Sciatic nerve (tissue), 2 donors: ENCODE data around the gene MOSPD2. TPM values are rescaled to one million over a fixed set of nuclear protein-coding genes. Genes with fewer than 3 reads are reported as not detected.

Source experiments
- ATAC-seq: fragments of 200-7000 bp; cut with Tn5 transposase; one replicate; pipeline ENCODE4 v1.9.1; 2020; ENCODE audit warnings: mild to moderate bottlenecking, moderate library complexity
- DNase-seq: peaks from one replicate; pipeline ENCODE4 v3.0.0-alpha.2; 2020; ENCODE audit warnings: low spot score
- intact Hi-C: fragments of 100-400 bp; cut with DNase I; formaldehyde crosslinking; loops from one replicate; pipeline ENCODE4 v1.14.2; 2022
- total RNA-seq: library from RNA; stranded (reverse); fragmentation: NEBNext Ultra II Directional; extraction: Animal tissue kit (Norgen Biotek cat#: 25700); gene quantifications from one replicate; pipeline ENCODE4 v1.2.1, GENCODE V29; 2021
- donor health status: DM: no; HTN: no; CAD: no.
- donor health status: DM: no; HTN: no; CAD: no.

The MOSPD2 gene
- 39.5 TPM for total RNA-seq

GRCh38 chrX:14872851-14873675 lies at the start of gene MOSPD2, which contains the start of gene FANCB:
MOSPD2 (plus strand) TSS chrX:14873421; CDS start chrX:14873529, 108 bp downstream.
FANCB (minus strand) TSS chrX:14873069; CDS start chrX:14865510, 7,559 bp downstream.
- peak; percentile 99 for ATAC-seq
- intact Hi-C loops = no loop called here
- peak; percentile 95 for DNase-seq

- no peak for ATAC-seq
- intact Hi-C loops = no loop called here
Measured at GRCh38 chrX:14825851-14826250, 47.4 kb upstream of the MOSPD2 start.

GRCh38 chrX:14826319-14826718 lies 46.9 kb upstream of the MOSPD2 start:
- intact Hi-C loops = no loop called here
- ATAC-seq (no peak), DNase-seq (no peak)

More at GRCh38 chrX:14825851-14826250, 47.4 kb upstream of the MOSPD2 start:
- no peak for DNase-seq

- no peak for DNase-seq
- intact Hi-C loops = no loop called here
- ATAC-seq = no peak
Measured at GRCh38 chrX:14829643-14830042, 43.6 kb upstream of the MOSPD2 start.

- DNase-seq (no peak), ATAC-seq (no peak)
- intact Hi-C loops = no loop called here
Measured at GRCh38 chrX:14832151-14832550, 41.1 kb upstream of the MOSPD2 start.

- DNase-seq (no peak), ATAC-seq (no peak)
- intact Hi-C loops = no loop called here
Measured at GRCh38 chrX:14832586-14832985, 40.6 kb upstream of the MOSPD2 start.

- DNase-seq (no peak), ATAC-seq (no peak)
- intact Hi-C loops = no loop called here
Measured at GRCh38 chrX:14837155-14837554, 36.1 kb upstream of the MOSPD2 start.

GRCh38 chrX:14843666-14844065 lies 29.6 kb upstream of the MOSPD2 start:
- ATAC-seq = no peak
- DNase-seq = no peak
- intact Hi-C loops = no loop called here

- ATAC-seq (no peak), DNase-seq (no peak)
- intact Hi-C loops = no loop called here
Measured at GRCh38 chrX:14851526-14851925, 21.7 kb upstream of the MOSPD2 start.

- intact Hi-C loops = no loop called here
- ATAC-seq (no peak), DNase-seq (no peak)
Measured at GRCh38 chrX:14864631-14865030, 8.6 kb upstream of the MOSPD2 start.

GRCh38 chrX:14865201-14865600 lies 8.0 kb upstream of the MOSPD2 start:
- intact Hi-C loops = no loop called here
- no peak for DNase-seq
- no peak for ATAC-seq

GRCh38 chrX:14871767-14872166 lies 1.5 kb upstream of the MOSPD2 start:
- DNase-seq = no peak
- intact Hi-C loops = no loop called here
- ATAC-seq = no peak

- ATAC-seq = no peak
- intact Hi-C loops = no loop called here
Measured at GRCh38 chrX:14872355-14872754, 866 bp upstream of the MOSPD2 start.

GRCh38 chrX:14873676-14874049 lies 442 bp downstream of the MOSPD2 start:
- intact Hi-C loops = no loop called here
- DNase-seq (no peak), ATAC-seq (no peak)

More at GRCh38 chrX:14872355-14872754, 866 bp upstream of the MOSPD2 start:
- no peak for DNase-seq

GRCh38 chrX:14875624-14876023 lies 2.4 kb downstream of the MOSPD2 start:
- DNase-seq (no peak), ATAC-seq (no peak)
- intact Hi-C loops = no loop called here

- no peak for DNase-seq
- ATAC-seq = no peak
- intact Hi-C loops = no loop called here
Measured at GRCh38 chrX:14883826-14884225, 10.6 kb downstream of the MOSPD2 start.

- no peak for DNase-seq
- intact Hi-C loops = no loop called here
- ATAC-seq = no peak
Measured at GRCh38 chrX:14884714-14885113, 11.5 kb downstream of the MOSPD2 start.

- intact Hi-C loops = no loop called here
- DNase-seq (no peak), ATAC-seq (no peak)
Measured at GRCh38 chrX:14886252-14886651, 13.0 kb downstream of the MOSPD2 start.

GRCh38 chrX:14896273-14896672 lies 23.1 kb downstream of the MOSPD2 start:
- DNase-seq (no peak), ATAC-seq (no peak)
- intact Hi-C loops = no loop called here

- ATAC-seq (no peak), DNase-seq (no peak)
- intact Hi-C loops = no loop called here
Measured at GRCh38 chrX:14897042-14897441, 23.8 kb downstream of the MOSPD2 start.

- intact Hi-C loops = no loop called here
- ATAC-seq (no peak), DNase-seq (no peak)
Measured at GRCh38 chrX:14899607-14900006, 26.4 kb downstream of the MOSPD2 start.
